ENCODE measurements around the gene PARD3B.
"Not testable (repeated sequence)": the region's sequence is repeated elsewhere in the genome, so short reads cannot be mapped to it uniquely, and the experiment has no call there.

The PARD3B gene

DNA sequence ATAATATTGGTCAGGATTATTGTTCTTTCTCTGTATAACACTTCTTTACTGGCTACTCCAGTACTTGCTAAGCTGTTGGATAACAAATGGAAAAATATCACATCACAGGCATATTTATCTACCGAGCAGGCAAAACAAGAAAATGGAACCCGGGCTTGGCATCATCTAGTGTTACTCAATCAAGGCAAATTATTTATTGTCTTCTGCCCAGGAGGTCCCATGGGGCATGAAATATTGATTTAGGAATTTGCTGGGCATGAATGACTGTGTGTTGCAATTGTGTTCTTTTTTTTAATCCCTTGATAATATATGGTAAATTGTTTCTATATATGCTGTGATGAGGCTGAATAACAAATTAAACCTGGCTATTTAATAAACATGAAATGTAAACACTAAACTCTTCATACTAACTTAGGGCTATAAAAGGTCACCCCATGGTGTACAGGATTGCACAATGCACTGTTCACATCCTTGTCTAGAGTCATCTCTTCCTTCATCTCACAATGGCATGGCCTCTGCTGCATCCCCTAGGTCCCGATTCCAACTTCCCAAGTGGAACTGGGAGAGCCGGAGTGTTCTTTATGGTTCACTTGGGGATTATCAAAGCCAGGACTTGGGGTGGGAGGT is 2.2 kb upstream of the PARD3B start:
- DNase-seq (ENCODE audit: low read depth), result no peak

DNA sequence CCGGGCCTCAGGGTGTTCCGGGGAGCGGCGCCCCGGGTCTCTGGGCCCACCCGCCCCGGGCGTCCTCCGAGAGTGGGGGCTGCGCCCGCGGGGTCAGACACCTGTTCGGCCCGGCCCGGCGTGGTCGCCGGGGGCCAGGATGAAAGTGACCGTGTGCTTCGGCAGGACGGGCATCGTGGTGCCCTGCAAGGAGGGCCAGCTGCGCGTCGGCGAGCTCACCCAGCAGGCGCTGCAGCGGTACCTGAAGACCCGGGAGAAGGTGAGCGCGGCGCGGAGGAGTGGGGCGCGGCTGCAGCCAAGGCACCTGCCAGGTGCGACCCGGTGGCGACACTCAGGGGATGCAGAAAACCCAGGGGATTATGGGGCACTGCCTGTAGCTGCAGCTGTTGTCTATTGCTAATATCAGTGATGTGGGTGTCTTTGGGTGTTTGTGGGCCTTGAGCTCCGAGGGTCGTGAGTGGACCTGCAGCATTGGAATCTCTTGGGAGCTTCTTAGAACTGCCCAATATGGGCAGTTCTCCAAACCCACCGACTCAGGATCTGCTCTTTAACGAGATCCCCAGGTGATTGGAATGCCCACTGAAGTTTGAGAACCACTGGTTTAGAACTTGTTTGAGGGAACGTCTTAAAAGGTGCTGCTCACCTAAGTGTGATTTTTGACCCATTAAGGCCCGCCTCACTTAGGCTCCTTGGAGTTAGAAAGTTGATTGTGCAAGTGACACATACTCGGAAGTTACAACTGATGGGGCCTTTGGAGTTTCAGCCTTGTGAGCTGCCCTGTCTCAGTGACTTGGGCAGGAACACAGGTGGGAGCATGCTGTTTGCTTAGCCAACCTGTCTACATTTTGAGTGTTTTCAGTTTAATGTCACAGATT is 823 bp downstream of the PARD3B start:
- DNase-seq (ENCODE audit: low read depth), result peak; percentile 0

DNA sequence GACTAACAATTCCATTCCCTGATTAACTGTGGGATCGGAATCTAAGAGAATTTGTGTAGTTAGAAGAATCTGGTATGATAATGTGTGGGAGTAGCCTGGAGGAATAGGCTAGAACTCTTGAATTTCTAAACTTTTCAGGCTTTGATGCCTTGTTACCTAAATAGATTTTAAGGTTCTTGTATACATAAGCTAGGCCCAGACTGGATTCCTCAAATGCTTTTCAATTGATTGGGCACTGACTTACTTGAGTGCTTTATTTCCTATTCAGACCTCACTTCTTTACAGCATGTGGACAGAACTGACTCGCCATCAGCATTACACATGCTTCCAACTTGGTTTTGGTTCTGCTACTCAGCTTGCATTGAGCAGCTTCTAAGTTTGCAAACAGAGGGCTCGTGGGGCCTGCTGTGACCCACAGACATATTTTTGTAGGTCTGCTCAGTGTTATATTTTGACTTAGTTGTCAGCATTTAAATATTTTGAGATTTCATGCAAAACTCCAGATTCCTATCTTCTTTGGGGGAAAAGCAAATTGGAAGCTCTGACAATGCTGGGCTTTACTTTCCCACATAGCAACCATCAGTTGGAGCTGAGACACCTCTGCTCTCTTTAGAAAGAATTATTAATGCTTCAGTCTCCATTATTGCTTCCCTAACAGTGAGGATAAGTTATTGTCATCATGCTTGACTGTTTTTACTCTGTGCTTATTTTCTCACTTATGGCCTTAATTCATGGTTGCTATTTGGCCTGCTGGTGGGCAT is 5.7 kb downstream of the PARD3B start:
- DNase-seq (ENCODE audit: low read depth), result no peak

DNA sequence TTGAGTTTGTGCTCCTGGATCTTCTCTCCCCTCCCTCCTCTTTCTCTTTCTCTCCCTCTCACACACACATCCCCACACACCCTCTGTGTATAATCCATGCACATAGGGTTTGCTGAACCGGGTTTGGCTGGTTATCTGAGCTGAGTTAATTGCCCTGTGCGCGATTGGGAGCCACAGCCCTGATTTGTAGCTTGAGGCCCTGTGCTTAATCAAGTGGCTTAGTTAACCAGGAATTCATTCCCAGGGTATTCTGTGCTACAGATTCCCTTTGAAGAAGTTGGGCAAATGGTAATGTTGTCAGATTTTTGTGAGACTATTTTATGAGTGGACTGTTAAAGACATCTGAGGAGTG is 6.2 kb downstream of the PARD3B start:
- DNase-seq (ENCODE audit: low read depth), result no peak

DNA sequence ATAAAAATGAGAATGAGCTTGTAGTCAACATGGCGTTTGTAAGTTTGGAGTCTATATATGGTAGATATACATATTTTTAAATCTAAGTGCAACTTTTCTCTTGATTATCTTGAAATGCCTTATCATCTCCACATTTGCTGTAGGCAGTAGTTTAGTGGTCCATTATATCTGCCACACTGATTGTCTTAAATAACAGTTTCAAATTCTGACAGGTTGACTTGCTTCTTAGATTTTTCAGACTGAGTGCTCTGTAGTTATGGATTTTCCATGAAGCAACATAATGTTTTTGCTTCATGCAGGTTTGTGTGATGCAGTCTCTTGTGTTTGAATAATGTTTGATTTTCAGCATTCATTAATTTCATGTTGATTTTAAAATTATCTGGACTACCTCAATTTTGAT is 12.3 kb downstream of the PARD3B start:
- no peak for DNase-seq (ENCODE audit: low read depth)

DNA sequence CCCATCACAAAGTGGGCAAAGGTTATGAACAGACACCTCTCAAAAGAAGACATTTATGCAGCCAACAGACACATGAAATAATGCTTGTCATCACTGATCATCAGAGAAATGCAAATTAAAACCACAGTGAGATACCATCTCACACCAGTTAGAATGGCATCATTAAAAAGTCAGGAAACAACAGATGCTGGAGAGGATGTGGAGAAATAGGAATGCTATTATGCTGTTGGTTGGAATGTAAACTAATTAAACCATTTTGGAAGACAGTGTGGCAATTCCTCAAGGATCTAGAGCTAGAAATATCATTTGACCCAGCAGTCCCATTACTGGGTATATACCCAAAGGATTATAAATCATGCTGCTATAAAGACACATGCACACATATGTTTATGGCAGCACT is 14.1 kb downstream of the PARD3B start:
- DNase-seq (ENCODE audit: low read depth), result not testable (repeated sequence)

DNA sequence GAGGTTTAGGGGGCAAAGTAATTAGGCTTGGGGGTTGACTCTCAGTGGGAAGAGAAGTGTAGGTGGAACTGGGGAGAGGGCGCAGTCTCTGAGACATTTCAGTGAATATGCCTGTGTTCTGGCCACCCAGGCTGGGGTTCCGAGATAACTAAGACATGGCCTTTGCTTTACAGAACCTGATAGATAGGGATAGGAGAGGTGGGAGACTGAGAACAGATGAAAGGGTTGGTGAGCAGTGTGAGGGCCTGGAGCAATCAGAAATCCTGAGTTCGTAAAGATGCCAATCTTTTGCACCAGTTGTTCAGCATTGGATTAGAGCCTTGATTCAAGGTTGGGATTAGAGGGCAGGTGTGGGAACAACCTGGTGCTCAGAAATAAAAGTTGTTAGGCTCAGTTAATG is 15.6 kb downstream of the PARD3B start:
- DNase-seq (ENCODE audit: low read depth), result no peak

DNA sequence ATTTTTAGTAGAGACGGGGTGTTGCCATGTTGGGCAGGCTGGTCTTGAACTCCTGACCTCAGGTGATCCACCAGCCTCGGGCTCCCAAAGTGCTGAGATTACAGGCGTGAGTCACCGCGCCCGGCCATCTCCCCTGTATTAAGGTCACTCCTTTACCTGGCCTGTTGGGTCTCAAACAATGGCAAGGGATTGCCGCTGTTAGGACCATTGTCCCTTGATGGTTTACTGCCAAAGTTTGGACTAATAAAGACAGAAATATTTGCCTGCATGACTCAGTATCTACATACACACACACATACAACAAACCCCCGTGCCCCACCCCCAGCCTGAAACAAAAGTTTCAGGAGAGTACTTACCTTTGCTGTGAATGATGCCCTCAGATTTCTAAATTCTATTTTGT is 16.5 kb downstream of the PARD3B start:
- no peak for DNase-seq (ENCODE audit: low read depth)

DNA sequence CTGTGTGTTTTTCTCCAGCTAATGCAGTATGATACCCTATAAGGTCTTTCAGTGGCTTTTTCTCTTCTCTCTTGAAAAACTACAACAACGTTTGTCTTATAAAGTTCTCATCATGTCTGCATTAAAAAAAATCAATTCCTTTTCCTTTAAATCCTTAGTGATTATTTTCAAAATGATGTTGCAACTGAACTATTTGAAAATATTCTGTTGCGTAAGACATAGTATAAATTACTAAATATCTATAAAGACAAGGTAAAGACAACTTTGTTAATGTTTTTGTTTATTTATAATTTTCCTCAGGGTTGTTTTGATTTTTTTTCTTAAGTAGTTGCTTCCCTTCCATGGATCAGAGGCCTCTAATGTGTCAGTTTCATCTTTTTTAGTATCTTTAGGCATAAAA is 21.2 kb downstream of the PARD3B start:
- no peak for DNase-seq (ENCODE audit: low read depth)

DNA sequence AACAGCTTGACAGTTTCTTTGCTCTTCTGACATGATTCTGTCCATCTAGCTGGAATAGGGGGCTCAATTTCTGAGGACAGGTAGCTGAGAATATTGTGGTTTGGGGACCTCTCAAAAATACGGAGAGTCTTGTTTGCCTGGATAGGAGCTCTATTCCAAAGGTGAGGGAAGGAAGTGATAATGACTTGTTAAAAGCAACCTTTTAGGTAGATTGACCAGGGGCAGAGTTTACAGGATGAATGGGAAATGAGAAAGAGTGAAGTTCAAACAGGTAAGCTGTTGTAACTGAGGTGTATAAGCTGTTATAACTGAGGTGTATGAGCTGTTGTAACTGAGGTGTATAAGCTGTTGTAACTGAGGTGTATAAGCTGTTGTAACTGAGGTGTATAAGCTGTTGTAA is 25.1 kb downstream of the PARD3B start:
- DNase-seq (ENCODE audit: low read depth), result no peak

DNA sequence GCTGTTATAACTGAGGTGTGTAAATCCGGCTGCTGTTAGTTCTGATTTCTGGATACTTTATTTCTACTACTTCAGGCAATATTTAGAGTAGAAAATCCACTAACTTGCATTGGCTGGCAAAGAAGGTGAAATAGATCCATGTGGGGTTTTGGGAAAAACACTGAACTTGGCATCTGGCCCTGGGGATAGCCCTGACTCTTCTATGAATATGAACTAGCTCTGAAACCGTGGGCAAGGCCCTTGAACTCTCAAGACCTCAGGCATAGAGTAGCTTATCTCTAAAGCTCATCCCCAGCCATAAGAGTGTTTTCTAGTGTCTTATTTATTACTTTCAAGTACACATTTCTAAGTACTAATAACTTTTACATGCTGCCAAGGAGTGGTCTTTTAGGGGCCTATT is 25.8 kb downstream of the PARD3B start:
- DNase-seq (ENCODE audit: low read depth), result no peak

DNA sequence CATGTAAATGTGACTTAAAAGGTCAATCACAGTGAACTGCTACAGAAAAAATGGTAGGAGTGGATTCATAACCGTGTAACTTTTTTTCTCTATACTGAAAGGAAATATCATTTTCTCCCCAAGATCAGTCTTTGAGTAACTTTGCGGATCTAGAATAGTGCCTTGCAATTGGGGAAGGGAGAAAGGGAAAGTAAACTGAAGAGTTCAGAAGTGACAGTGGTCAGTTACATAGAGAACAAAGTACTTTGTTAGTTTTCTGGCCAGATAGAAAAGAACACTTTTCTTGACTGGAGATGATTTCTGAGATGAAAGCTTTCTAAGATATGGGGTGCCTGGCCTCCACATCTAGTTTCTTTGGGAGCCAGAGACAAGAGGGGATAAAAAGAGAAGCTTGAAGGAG is 26.6 kb downstream of the PARD3B start:
- DNase-seq (ENCODE audit: low read depth), result no peak

DNA sequence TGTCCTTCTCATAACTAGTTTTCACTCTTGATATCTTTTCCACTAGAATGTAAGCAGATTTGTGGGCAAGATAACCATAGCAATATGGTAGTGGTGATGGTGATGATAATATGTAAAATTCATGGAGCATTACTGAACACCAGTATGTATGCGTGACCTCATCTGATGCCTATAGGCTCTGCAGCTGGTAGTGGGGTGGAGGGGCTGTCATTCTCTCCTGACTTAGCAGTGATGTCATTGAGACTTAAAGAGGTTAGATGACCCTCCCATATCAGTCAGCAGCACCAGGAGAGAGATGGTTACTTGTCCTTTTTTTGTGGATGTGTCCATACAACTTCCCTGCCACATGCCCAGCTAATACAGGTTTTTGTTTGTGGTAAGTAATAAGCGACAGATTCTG is 27.9 kb downstream of the PARD3B start:
- DNase-seq (ENCODE audit: low read depth), result no peak

DNA sequence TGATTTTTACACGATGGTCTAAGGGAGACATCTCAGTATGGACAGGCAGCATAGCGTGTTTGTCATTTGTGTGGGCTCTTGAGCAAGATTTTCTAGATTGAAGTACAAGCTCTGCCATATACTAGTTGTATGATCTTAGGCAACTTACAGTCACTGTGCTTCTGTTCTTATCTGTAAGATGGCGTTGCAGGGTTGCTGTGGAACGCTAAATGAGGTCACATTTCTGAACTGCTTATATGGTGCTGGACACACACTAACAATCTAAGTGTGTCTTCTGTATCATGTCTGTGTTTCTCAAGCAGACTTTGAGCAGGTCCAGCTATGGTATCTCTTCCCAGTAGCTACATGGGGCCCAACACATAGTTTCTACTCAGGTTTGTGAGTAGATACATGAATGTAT is 29.2 kb downstream of the PARD3B start:
- no peak for DNase-seq (ENCODE audit: low read depth)

DNA sequence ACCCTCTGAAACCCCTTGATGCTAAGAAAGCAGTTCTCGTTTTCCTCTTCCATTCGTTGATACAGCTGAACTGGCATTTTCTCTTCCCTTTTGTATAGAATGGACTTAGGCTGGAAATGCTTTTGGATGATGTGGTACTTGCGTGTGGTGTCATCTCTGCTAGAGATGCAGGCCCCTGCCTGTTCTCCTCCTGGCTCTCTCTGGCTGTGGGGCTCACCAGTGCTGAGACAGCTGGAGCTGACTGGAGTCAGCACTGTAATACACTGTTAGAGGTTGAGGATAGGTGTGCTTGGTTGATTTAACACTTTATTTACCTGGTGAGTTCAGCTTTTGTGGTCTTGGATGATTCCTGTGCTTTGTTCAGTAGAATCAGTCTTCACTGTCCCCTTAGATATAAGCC is 30.2 kb downstream of the PARD3B start:
- DNase-seq (ENCODE audit: low read depth), result no peak

DNA sequence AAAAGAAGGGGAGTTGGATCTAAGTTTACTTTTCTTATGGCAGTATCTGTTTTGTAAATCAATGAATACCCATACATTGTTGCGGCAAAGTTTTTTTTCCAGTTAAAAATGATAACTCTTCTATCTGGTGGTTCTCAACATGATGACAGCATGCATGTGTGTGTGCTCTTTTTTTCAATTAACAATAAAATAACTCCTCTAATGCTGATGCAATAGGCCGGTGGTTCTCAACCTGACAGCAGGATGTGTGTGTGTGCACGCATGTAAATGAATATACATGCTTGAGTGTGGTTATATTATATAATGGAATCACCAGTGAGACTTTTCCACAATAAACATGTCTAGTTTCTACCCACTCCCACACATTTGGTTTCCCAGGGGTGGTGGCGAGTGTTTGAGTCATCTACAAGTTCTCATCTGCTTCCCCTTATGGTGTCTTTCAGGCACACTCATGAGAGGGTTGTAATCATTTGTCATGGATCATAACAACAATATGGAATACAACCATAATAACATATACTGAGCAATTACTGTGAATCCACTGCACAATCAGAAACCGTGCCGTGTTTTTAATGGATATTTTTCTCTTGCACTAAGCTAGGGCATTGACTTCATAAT is 31.2 kb downstream of the PARD3B start:
- DNase-seq (ENCODE audit: low read depth), result peak; percentile 0

DNA sequence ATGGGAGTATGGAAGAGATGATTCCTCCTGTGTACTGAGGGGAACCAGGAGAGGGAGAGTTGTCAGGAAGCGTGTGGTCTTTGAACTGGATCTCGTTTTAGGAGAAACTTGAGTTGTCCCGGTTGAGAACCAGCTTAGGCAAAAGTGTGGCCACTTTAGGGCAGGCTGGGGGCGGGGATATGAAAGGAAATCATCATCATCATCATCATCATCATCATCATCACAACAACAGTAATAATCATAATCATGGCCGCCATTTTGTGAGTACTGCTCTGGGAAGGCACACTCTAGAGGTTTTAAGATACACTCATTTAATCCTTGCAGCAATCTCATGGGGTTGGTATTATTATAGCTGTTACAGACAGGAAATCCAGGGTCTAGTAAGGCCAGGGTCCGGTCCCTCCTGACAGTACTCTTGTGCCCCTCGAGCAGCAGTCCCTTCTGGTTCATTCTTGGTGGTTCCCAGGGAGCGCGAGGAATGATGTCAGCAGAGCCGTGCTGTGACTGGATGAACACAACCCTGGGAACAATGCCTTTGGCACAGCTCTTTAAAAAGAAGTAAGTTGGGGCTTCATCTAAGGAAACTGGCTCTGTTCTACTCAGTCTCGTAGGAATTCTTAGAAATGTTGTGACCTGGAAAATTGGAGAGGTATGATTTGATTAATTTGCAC is 33.8 kb downstream of the PARD3B start:
- DNase-seq (ENCODE audit: low read depth), result no peak

DNA sequence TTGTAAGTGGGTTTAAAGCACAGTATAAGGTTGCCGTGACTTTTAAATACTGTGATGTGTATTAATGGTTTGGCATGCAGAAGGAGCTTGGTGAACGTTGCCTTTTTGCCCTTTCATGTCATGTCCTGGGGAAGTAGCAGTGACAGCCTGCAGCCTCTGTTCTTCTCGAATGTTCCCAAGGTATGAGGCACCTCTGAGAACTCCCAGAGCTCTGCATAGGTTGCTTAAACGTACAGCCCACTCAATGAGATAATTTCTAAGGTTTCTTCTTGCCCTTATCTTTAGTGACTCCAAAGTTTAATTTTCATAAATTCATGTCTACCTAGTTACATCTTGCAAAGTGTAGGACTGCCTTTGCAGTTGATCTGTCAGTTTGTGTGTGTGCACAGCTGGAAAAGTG is 36.7 kb downstream of the PARD3B start:
- DNase-seq (ENCODE audit: low read depth), result no peak

DNA sequence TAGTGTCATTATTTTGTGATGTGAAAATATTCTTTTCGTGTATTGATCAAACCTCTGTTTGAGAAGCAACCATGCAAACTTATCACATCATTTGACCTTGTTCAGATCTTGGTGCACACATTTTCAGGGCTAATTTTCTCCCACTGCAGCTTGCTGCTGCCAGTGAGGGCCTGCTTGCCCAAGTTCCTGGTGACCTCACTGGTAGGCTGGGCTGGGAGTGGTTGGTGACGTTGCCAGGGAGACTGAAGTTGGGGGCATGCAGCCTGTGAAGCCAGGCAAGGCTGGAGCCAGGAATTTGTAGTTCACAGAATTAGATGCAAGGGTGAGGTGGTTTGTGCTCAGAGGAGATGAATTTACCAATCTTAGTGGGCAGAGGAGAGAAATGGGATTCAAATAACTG is 38.5 kb downstream of the PARD3B start:
- no peak for DNase-seq (ENCODE audit: low read depth)

DNA sequence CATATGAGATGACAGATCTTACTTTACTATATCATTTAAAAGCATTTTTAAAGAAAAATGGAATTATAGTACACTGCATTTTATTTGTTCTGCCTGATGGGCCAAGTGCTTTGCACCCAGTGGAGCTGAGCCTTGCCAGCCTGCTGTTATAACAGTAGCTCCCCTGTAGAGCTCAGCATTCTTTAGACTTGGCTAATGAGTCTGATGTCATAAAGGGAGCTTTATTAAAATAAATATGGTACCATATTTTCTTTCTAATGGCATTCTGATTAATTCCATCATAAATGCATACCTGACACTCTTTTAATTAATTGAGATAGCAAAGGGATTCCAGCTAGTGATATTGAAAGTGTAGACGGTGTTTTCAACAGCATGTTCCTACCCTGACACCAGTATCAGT is 40.7 kb downstream of the PARD3B start:
- no peak for DNase-seq (ENCODE audit: low read depth)

DNA sequence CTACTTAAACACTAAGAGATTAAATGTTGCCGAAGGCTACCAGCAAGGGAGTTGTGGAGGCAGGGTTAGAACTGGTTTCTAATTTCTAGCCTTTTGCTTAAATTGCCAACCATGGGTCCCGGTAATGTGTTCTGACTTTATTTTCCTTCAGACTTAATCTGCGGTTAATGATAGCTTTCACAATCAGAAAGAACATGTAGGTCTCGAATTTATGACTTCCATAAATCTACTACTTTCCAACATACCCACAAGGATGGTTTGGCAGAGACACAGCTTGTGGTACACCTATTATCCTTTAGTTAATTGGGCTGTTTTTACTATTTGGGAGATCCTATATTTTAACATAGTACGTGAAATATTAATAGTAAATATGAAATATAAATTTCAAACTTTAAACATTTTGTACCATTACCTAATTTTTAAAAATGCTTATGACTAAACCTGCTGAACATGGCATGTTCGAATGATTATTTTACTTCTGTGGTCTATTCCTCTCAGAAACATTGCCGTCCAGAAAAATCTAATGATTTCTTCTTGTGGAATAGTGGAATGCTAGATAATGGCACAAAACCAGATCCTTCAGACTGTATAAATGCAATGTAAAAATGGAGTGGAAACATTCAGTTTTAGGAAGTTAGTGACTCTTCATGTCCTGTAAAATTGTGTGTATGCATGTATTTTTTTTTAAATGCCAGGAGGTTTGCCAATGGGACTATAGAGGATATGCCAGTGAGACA is 41.3 kb downstream of the PARD3B start:
- DNase-seq (ENCODE audit: low read depth), result no peak

DNA sequence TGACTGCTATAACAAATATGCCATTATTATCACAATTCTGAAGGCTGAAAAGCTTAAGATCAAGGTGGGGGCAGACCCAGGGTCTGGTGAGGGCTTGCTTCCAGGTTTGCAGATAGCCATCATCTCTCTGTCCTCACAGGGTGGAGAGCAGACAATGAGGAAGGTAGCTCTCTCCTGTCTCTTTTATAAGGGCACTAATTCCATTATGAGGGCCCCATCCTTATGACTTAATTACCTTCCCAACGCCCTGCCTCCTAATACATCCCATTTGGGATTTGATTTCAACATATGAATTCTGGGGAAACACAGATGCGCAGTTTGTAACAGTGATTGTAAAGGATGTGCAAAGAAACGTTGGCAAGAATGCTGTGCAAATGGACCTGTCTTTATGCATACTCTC is 44.8 kb downstream of the PARD3B start:
- no peak for DNase-seq (ENCODE audit: low read depth)
